Lower leg skin (tissue), 4 donors: Measurements from ENCODE around the gene GALR2. TPM values are rescaled to one million over a fixed set of nuclear protein-coding genes. Genes with fewer than 3 reads are reported as not detected.

Source experiments
- DNase-seq, 2 donors: peaks; one replicate each; pipeline ENCODE4 v3.0.0-alpha.2; 2019; ENCODE audit warnings: low spot score in 2 of 2
- H3K4me3 ChIP-seq: fragments of 200-600 bp; sonication (generic); 2 replicates; pipeline ENCODE4 v1.5.1; 2017; ENCODE audit warnings: mild to moderate bottlenecking, low read depth; ENCODE audit not compliant: poor library complexity, severe bottlenecking
- CTCF ChIP-seq, 3 donors: fragments of 450-650 bp; IDR thresholded peaks; one replicate each; pipeline ENCODE4 v1.5.1; 2016; ENCODE audit warnings: antibody characterized with exemption in 3 of 3, mild to moderate bottlenecking in 3 of 3, moderate library complexity in 2 of 3
- POLR2A ChIP-seq, 2 donors: fragments of 450-650 bp; IDR thresholded peaks; one replicate each; pipeline ENCODE4 v1.6.1; 2016 to 2017; ENCODE audit warnings: antibody characterized with exemption in 2 of 2, mild to moderate bottlenecking in 1 of 2, moderate library complexity in 1 of 2
- WGBS, 2 donors: methylation state at CpG; one replicate each; pipeline ENCODE4 v1.1.5; 2018; 5-methylcytosine and 5-hydroxymethylcytosine counted together
- intact Hi-C: fragments of 100-400 bp; cut with DNase I; formaldehyde crosslinking; loops from one replicate; pipeline ENCODE4 v1.15.0; 2023; ENCODE audit warnings: low total_unique reads
- total RNA-seq, 4 donors: library from RNA; depleted of rRNA; stranded (reverse); fragments of >200 nt; gene quantifications; one replicate each; pipeline ENCODE4 v1.1.0, GENCODE V29; 2016

Gene GALR2
- total RNA-seq, 4 donors from 2014 or later = 0.17 to 0.97 TPM; not detected in 2

GRCh38 chr17:76087531-76087930 lies 12.9 kb downstream of the GALR2 start:
- no peak for DNase-seq
- WGBS, 2 donors = 89 to 95% methylated on average over 11 of the region's 11 CpGs
- no peak overlapping the region for H3K4me3 ChIP-seq
- TF ChIP-seq CTCF (IDR thresholded peaks at IDR 0.05) = no peak
- TF ChIP-seq POLR2A (IDR thresholded peaks at IDR 0.05) = no peak
- intact Hi-C loops = no loop called here

GRCh38 chr17:76088041-76088867 lies 13.7 kb downstream of the GALR2 start:
- no peak for DNase-seq
- TF ChIP-seq CTCF (IDR thresholded peaks at IDR 0.05) (no peak), POLR2A (IDR thresholded peaks at IDR 0.05) (no peak)
- intact Hi-C loops = no loop called here
- no peak overlapping the region for H3K4me3 ChIP-seq
- 88 to 93% methylated on average over 24 to 25 of the region's 25 CpGs for WGBS, 2 donors

GRCh38 chr17:76088868-76089576 lies 14.4 kb downstream of the GALR2 start:
- WGBS, 2 donors = 89 to 90% methylated on average over 25 of the region's 25 CpGs
- H3K4me3 ChIP-seq = no peak overlapping the region
- TF ChIP-seq CTCF (IDR thresholded peaks at IDR 0.05) = no peak
- TF ChIP-seq POLR2A (IDR thresholded peaks at IDR 0.05) = no peak
- intact Hi-C loops = no loop called here
- no peak for DNase-seq

GRCh38 chr17:76089680-76090516 lies 15.3 kb downstream of the GALR2 start:
- DNase-seq = no peak
- H3K4me3 ChIP-seq = no peak overlapping the region
- TF ChIP-seq POLR2A (IDR thresholded peaks at IDR 0.05) (no peak), CTCF (IDR thresholded peaks at IDR 0.05) (no peak)
- WGBS, 2 donors = 87% methylated on average over 22 to 25 of the region's 32 CpGs
- intact Hi-C loops = no loop called here

GRCh38 chr17:76090517-76091129 lies 16.0 kb downstream of the GALR2 start:
- TF ChIP-seq POLR2A (IDR thresholded peaks at IDR 0.05) (no peak), CTCF (IDR thresholded peaks at IDR 0.05) (no peak)
- intact Hi-C loops = no loop called here
- 81 to 88% methylated on average over 17 of the region's 17 CpGs for WGBS, 2 donors
- H3K4me3 ChIP-seq = no peak overlapping the region
- peak in 1 of 2 donors; percentile 11 for DNase-seq
